HG03469 (cell line): Measurements from ENCODE around the gene TAF5L.

ENCODE experiments used
- ATAC-seq: cut with Tn5 transposase; IDR thresholded peaks from one replicate; pipeline ENCODE4 v1.9.1; 2021; ENCODE audit warnings: mild to moderate bottlenecking, moderate library complexity, moderate number of reproducible peaks; ENCODE audit not compliant: unreplicated experiment

The TAF5L gene

DNA sequence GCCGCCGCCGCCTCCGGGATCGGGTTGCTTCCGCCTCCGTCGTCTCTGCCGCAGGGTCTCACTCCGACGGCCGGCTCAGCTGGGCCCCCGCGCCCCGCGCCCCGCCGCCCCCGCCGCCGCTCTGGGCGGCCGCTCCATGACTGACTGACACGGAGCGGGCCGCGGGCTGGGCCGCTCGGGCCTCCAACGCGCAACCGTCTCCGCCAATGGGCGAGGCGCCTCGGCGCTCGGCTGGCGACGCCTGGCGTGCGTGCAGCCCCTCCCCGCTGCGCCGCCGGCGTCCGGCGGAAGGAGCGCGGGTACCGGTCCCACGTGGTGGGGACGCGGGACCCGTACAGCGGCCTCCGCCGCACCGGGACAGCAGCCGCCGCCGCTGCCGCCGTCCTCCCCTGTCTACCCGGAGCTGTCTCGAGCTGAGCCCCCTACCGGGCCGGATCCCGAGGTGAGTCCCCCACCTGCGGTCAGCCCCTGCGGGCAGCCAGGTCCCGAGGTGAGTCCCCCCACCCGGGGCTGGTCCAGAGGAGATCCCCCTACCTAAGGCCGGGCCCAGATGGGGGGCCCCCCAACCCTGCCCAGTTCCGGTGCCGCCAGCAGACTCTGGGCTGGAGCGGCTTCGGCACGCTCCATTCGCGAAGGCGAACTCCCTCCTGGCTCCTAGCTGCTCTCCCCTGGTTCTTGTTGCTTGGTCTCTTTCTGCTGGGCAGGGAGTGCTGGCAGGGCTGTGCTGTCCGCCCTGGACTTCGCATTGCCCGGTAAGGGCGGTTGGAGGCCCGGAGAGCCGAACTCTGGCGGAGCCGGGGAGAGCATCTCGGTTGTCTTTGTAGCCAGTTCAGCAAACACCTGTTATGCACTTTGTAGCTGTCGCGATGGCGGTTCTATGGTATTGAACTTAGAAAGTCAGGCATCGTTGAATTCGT, at the start of gene TAF5L, which contains the start of gene URB2:
Gene TAF5L, minus strand, starts transcription at position 208 of the 917 bp plus-strand sequence. CDS start 11,640 bp downstream, outside the sequence.
Gene URB2, plus strand, starts transcription at position 333 of the 917 bp plus-strand sequence. CDS start 1,387 bp downstream, outside the sequence.
- ATAC-seq = peak; percentile 78

GRCh38 chr1:229675396-229675795, 49.5 kb upstream of the TAF5L start:
- no peak for ATAC-seq

GRCh38 chr1:229674042-229674441, 48.1 kb upstream of the TAF5L start:
- no peak for ATAC-seq

DNA sequence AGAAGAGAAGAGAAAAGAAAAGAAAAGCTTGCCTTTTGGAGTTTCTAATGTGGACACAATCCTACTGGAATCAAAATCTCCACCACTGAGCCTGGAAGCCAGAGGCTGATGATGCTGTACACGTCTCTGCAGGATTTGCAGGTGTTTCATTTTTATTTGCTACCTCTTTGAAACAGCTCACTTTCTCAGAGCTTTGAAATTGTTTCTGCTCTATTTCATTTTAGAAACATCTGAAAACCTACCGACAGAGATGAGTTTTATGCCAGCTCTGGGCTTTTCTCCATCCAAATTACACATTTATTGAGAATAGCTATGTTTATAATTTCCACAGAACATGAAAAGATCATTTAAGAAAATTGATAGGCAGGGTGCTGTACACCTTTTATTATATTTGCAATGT, 46.3 kb upstream of the TAF5L start:
- ATAC-seq = no peak

- ATAC-seq = no peak
Measured at GRCh38 chr1:229671310-229671709, 45.4 kb upstream of the TAF5L start.

DNA sequence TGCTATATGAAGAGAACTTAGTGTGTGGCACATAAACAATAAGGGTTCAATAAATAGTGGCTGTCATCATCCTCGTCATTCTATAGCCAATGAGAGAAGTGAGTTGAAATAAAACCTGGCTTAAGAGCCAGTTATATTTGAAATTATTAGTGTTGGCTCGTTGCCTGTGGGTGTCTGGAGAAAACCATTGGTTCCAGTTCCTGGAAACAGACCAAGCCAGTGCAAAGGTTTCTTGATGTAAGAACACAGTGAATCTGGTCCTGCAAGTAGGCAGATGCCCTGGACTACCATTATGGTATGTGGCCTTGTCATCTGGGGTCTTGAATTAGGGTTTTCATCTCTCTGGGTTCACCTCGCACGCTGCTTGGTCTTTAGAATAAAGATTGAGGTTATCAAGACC, 43.4 kb upstream of the TAF5L start:
- no peak for ATAC-seq

DNA sequence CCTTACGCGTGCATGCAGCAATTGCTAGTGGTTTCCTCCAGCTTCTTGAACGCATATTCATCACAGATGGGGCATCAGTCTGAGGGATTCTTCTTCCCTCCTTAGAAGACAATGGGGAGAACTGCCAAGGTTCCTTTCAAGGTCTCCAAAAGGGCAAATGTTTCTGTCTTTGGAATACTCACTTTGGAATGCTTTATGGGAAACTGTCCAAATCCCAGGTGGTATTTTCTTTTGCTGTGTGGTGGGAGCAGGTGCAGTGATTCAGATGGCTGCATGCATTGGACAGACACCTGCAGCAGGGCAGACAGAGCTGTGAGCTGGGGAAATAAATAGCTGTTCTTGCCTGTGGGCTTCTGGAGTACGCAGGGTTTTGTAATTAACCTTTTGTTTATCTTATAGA, 40.7 kb upstream of the TAF5L start:
- ATAC-seq = no peak

DNA sequence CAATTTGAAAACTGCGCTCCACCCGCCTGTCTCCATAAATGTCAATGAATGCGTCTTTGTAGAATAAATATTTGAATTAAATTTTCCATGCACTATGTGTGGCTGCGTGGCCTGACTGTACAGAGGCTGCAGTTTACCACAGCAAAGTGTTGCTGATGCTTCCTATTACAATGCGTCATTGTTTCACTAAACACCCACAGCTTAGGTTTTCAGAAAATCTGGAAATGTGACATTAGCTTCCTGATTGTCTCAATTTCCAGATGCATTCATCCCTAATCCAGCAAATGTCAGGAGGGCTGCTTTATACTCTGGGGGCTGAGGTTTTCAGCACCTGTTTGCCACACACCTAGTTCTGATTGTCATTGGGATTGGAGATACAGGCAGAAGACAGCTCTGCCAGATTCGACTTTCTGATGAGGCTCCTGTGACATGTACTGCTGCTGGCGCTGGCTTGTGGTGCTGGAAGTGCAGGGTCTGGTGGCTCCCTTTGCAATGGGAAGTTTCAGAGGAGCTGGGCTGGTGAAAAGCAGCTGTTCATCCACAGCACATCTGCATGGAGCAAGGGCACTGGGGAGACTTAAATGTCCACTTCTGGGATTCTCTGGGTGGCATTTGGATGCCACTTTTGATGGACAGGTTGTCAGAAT, 40.1 kb upstream of the TAF5L start:
- no peak for ATAC-seq

- no peak for ATAC-seq
Measured at GRCh38 chr1:229664133-229664689, 38.3 kb upstream of the TAF5L start.

- no peak for ATAC-seq
Measured at GRCh38 chr1:229661897-229662296, 36.0 kb upstream of the TAF5L start.

DNA sequence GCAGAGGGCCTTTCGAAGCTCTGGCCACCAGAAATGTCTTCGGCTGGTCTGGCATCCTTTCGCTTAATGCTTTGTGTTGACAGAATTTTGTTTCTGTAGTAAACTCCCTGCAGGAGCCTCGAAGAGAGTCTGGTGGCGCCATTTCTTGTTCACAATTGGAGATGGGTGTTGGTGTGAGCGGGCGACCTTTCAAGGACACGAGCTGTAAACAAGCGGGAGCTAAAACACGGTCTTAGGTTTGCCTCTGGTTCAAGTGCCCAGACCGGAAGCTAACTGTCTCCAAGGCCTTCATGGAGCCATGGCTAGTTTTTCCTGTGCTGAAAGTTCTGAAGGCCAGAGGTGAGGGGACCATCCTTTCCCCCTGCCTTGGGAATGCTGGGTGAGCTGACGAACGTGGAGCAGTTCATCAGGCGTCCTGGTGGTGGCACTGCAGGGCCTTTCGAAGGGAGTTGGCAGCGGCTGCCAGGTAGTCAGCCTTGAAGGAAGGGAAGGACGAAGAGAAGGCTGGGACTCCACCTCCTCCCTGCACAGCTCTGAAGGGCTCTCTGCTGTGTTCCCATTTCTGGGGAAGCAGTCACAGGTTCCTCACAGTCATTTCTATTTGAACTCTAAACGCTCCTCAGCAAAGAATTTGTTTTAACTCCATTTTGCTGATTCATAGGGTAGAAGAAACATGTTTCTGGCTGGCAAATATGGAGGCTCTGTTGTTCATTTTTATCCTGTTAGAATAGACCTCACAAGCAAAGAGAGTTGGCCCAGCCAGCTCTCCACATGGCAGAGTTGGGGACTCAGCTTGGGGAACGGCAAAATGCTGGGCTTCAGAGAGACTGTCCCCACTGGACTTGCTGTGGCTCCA, 35.3 kb upstream of the TAF5L start:
- ATAC-seq = peak; percentile 47

GRCh38 chr1:229657993-229658755, 32.3 kb upstream of the TAF5L start:
- no peak for ATAC-seq

DNA sequence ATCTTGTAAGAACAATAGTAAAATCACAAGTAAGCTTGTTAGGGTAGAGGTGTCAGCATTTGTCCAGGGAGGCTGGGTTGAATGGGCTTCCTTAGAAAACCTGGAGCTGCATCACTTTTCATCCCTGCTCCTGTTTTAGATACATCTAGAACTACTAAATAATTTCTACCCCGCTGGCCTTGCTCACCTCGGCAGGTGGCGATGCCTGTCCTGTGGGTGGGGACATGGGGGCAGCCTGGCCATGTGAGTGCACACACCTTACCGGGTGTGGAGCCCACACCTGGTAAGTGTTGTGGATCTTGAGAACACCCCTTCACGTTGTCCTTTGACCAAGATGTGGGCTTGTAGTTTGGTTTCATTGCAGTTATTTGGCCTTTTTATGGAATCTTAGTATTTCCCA, 29.9 kb upstream of the TAF5L start:
- no peak for ATAC-seq

DNA sequence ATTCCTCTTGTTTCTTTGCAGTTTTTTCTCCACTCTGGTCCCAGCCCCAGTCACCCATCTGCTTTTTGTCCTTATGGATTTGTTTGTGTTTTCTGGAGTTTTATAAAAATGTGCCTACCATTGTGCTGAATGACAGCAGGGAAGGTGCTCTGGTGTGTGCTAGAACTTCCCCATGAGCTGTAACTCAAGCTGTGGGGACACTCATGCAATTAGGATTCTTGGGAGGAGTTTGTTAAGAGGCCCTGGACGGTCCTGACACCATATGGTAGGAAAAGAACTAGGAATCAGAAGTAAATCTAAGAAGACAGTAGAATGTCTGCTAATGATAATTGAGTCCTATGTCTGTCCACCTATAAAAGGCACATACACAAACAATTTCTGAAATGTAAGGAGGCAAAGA, 27.5 kb upstream of the TAF5L start:
- no peak for ATAC-seq

- no peak for ATAC-seq
Measured at GRCh38 chr1:229651546-229651945, 25.6 kb upstream of the TAF5L start.

DNA sequence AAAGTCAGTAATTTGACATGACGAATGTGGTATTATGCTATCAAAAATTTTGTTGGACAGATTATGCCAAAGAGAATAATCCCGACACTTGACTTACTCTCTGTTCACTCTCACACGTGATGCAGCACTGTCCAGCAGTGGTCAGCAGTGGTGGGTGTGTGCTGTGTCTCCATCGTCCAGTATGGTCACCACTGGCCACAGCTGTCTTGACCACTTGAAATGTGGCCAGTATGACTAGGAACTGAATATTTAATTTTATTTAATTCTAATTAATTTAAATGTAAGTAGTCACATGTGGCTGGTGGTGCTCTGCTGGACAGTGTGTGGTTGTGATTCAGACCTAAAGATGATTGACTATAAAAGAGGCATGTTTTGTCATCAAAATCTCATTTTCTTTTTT, 24.1 kb upstream of the TAF5L start:
- no peak for ATAC-seq

DNA sequence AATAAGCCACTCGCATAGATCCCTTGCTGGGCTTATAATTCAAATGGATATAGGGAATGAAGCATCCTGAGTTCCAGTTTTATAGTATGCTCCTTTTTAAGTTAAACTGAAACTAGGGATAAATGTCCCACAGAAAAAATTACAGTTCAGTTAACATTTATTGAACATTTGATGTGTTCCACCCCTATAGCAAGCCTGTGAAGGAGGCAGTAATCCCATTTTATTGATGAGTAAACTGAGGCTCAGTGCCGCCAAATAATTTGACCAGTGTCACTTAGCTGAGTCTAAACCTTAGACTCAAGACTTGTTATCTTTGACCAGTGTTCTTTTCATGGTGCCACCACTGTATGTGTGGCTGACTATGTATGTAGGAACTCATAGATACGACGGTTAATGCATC, 22.5 kb upstream of the TAF5L start:
- ATAC-seq = no peak

DNA sequence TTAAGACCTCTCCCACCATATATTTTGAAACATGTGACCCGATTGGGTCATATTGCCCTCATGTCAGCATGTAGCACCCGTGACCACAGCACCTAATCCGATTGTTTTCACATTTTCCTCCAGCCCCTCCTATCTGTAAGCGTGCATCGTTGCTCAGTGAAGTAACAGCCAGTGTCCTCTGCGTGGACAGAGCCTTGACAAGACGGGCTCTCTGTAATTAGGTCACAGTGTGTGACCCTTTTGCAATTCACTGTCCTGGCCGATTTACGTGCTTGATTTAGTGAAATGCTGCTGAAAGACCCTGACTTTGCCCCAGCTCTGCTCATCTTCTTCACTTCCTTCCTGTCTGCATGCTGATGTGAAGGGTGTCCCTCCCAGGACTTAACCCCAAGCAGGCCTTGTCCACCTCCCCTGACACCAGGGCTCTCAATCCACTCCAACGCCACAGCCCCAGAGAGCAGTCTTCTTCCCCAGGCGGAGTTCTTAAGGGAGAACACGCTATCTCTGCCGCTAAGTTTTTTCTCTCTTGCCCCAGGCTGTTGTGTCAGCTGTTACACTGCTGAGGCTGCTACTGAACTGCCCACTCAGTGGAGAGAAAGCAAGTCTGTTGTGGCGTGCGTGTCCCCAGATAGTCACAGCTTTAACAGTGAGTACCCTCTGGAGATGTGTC, 19.5 kb upstream of the TAF5L start:
- ATAC-seq = no peak

GRCh38 chr1:229643996-229644745, 18.2 kb upstream of the TAF5L start:
- ATAC-seq = no peak
